GM23248 (cell line): ENCODE results near the gene ARID5B. TPM values are rescaled to one million over a fixed set of nuclear protein-coding genes. Genes with fewer than 3 reads are reported as not detected.

Experiments
- DNase-seq: peaks from one replicate; pipeline ENCODE4 v3.0.0-alpha.2; 2015
- H2AFZ ChIP-seq: fragments of 200-600 bp; sonication (generic); 2 replicates; pipeline ENCODE4 v1.6.1; 2016; ENCODE audit warnings: antibody characterized with exemption
- H3F3A ChIP-seq: fragments of 200-600 bp; sonication (generic); 2 replicates; pipeline ENCODE4 v1.6.1; 2016; ENCODE audit warnings: mild to moderate bottlenecking, antibody characterized with exemption, mixed run types; ENCODE audit not compliant: insufficient read depth
- H3K27ac ChIP-seq: fragments of 200-600 bp; sonication (generic); 2 replicates; pipeline ENCODE4 v1.5.1; 2016; ENCODE audit warnings: mild to moderate bottlenecking
- H3K27me3 ChIP-seq: fragments of 200-600 bp; sonication (generic); replicated peaks from 2 replicates; pipeline ENCODE4 v1.6.1; 2016; ENCODE audit warnings: mild to moderate bottlenecking; ENCODE audit not compliant: insufficient read depth
- H3K36me3 ChIP-seq: fragments of 200-600 bp; sonication (generic); 2 replicates; pipeline ENCODE4 v1.6.1; 2016; ENCODE audit warnings: low read depth, mild to moderate bottlenecking
- H3K4me1 ChIP-seq: fragments of 200-600 bp; sonication (generic); 2 replicates; pipeline ENCODE4 v1.6.1; 2016; ENCODE audit warnings: mild to moderate bottlenecking; ENCODE audit not compliant: insufficient read depth
- H3K4me2 ChIP-seq: fragments of 200-600 bp; sonication (generic); one replicate; pipeline ENCODE4 v1.6.1; 2016; ENCODE audit warnings: mild to moderate bottlenecking; ENCODE audit not compliant: unreplicated experiment
- H3K4me3 ChIP-seq: fragments of 200-600 bp; sonication (generic); 2 replicates; pipeline ENCODE4 v1.5.1; 2016; ENCODE audit warnings: mild to moderate bottlenecking
- H3K79me2 ChIP-seq: fragments of 200-600 bp; sonication (generic); 2 replicates; pipeline ENCODE4 v1.6.1; 2016; ENCODE audit warnings: mild to moderate bottlenecking; ENCODE audit not compliant: insufficient read depth
- H3K9ac ChIP-seq: fragments of 200-600 bp; sonication (generic); 2 replicates; pipeline ENCODE4 v1.6.1; 2016; ENCODE audit warnings: mild to moderate bottlenecking
- H3K9me2 ChIP-seq: fragments of 200-600 bp; sonication (generic); 2 replicates; pipeline ENCODE4 v1.6.1; 2016; ENCODE audit warnings: mixed run types, mild to moderate bottlenecking, moderate library complexity; ENCODE audit not compliant: insufficient read depth
- H3K9me3 ChIP-seq: fragments of 200-600 bp; sonication (generic); one replicate; pipeline ENCODE4 v1.6.1; 2017; ENCODE audit warnings: low read depth
- H4K20me1 ChIP-seq: fragments of 200-600 bp; sonication (generic); 2 replicates; pipeline ENCODE4 v1.6.0; 2016; ENCODE audit not compliant: insufficient read depth
- EZH2 ChIP-seq: fragments of 200-600 bp; sonication (generic); IDR thresholded peaks from 2 replicates; pipeline ENCODE4 v1.6.1; 2018; ENCODE audit warnings: antibody characterized with exemption, mild to moderate bottlenecking; ENCODE audit not compliant: insufficient read depth, poor library complexity, severe bottlenecking
- EZH2phosphoT487 ChIP-seq: fragments of 200-600 bp; sonication (generic); IDR thresholded peaks from 2 replicates; pipeline ENCODE4 v1.6.1; 2018; ENCODE audit warnings: antibody characterized with exemption, moderate library complexity, mild to moderate bottlenecking, low read depth; ENCODE audit not compliant: insufficient read depth
- WGBS, 2 experiments: methylation state at CpG; one replicate each; pipeline ENCODE4 v1.1.6; 2015 to 2017; ENCODE audit warnings: low lambda C conversion rate in 2 of 2, low coverage in 1 of 2; ENCODE audit errors: missing lambda C conversion rate in 2 of 2; 5-methylcytosine and 5-hydroxymethylcytosine counted together
- in situ Hi-C: fragments of 300-500 bp; cut with MboI; formaldehyde crosslinking; loops from 2 replicates; pipeline ENCODE4 v1.15.0; 2020
- polyA plus RNA-seq: library from polyadenylated mRNA; unstranded; fragments of >200 nt; fragmentation: Nextera tagmentation; extraction: Ambion mirVana; gene quantifications from 2 replicates; pipeline ENCODE4 v1.2.1, GENCODE V29; 2016
- total RNA-seq: library from RNA; depleted of rRNA; stranded (reverse); fragments of >200 nt; shearing (Covaris generic); gene quantifications from 2 replicates; pipeline ENCODE4 v1.2.3, GENCODE V29; 2014

The ARID5B gene
- total and polyA plus RNA-seq, 2 experiments from 2014 or later: 56.7 to 78.8 TPM

DNA sequence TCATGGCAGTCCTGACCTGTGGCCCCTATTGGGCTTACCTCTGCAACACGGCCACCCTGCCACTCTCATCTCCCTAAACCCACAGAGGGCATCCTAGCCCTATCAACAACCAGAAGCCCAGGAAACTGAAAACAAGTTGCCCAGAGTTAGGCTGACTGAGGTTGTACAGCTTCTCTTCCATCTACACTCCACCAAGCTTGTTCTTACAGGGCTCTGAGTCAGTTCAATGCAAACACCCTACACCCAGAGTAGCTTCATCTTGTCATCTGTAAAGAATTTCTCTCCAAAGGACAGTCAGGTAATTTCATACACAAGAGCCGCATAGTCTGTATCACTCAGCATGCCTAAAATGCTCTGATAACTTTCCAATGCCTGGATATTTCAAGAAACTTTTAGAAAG is 175.4 kb downstream of the ARID5B start:
- peak; percentile 88 for DNase-seq
- WGBS, 2 experiments: 0 to 3% methylated on average over 2 of the region's 2 CpGs
- H4K20me1 ChIP-seq: no peaks in the 10 kb centered on the region
- in situ Hi-C loops: no loop called here
- H3K79me2 ChIP-seq: peaks cover 91% of the 10 kb centered on the region
- peaks cover 53% of the 10 kb centered on the region for H3K36me3 ChIP-seq
- H3K9me3 ChIP-seq: no peaks in the 10 kb centered on the region
- H3K4me1 ChIP-seq: peaks cover 79% of the 10 kb centered on the region
- no peaks in the 10 kb centered on the region for H3K9me2 ChIP-seq
- H3K4me2 ChIP-seq: peak overlapping the region; percentile 50
- H2AFZ ChIP-seq: no peak overlapping the region
- H3K27ac ChIP-seq: peak overlapping the region; percentile 71
- peak overlapping the region; percentile 36; the same call in 1 of the 2 replicates for H3K9ac ChIP-seq
- no peak for TF ChIP-seq EZH2phosphoT487
- no peak for TF ChIP-seq EZH2
- H3K27me3 ChIP-seq: no peaks in the 10 kb centered on the region
- peaks cover 95% of the 10 kb centered on the region for H3F3A ChIP-seq
- peak overlapping the region; percentile 21 for H3K4me3 ChIP-seq

DNA sequence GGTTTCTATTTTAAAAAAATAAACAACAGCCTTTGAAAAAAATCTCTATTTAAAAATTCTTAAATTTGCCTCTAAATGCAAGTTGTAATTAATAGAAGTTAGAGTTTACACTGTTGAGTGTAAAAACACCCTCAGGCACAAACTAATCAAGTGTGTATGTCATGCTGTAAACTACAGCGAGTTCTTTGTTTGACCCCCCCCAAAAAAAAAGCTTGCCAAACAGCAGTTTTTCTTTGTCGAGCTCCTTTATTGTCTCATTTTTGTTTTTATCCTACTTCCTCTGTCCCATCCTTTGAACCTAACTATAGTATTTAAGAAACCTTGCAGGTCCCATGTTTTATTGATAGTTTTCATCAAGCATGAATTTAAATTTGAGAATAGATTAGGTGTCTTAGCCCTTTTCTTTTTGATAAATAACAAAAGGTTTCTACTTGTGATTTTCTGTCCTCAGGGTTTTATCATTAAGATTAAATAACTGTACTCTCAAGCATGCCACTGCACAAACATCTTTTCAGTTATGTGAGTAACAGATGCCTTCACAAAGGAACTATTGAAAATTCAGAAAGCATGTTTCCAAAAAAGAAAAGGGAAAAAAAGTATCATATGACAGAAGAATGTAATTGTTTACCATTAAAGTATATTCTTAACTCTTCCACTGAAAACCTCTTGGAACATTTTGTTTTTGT is 176.0 kb downstream of the ARID5B start:
- Histone ChIP-seq H2AFZ (no peak overlapping the region), H3K4me3 (peak overlapping the region; percentile 21), H3K27ac (peak overlapping the region; percentile 71), H4K20me1 (no peaks in the 10 kb centered on the region), H3K4me2 (peak overlapping the region; percentile 50), H3K79me2 (peaks cover 89% of the 10 kb centered on the region), H3K9me2 (no peaks in the 10 kb centered on the region), H3K36me3 (peaks cover 47% of the 10 kb centered on the region), H3K9me3 (no peaks in the 10 kb centered on the region), H3F3A (peaks cover 95% of the 10 kb centered on the region), H3K27me3 (no peaks in the 10 kb centered on the region), H3K9ac (peak overlapping the region; percentile 36), H3K4me1 (peaks cover 79% of the 10 kb centered on the region)
- TF ChIP-seq EZH2 (no peak), EZH2phosphoT487 (no peak)
- 32 to 37% methylated on average over 2 of the region's 2 CpGs for WGBS, 2 experiments
- in situ Hi-C loops: no loop called here
- no peak for DNase-seq

DNA sequence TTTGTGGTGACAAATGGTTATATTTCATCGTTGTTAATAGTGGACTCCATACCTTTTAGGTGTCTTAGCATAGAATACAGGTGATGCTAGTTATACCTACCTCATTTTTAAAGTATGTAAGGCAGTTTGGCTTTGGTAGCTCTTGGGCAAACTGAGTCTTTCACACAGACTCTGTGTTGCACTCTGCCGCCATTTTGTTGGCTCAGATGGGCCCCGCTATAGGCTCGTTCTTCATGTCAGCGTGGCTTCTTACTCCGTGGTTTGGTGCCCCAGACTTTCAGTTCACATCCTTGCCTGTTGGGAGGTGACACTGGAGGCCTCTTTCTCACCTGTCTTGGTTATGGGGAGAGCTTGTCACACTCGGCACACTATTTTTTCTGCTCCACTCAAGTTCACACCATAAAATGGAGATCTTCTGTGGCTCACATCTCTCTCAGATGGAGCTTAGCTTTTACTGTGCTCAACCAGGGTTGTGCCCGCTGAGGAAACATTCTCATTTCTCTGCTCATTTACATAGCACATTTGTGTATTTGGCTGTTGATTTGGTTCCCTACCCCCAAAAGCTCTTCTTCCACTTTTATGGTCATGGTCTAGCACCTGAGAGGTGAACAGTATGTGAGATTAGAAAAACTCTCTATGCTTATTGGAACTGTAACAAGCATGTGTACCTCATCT is 178.5 kb downstream of the ARID5B start:
- Histone ChIP-seq H3K9me2 (no peaks in the 10 kb centered on the region), H3K4me2 (no peak overlapping the region), H3K9me3 (no peaks in the 10 kb centered on the region), H3F3A (peaks cover 95% of the 10 kb centered on the region), H3K27ac (no peak overlapping the region), H3K4me1 (peaks cover 82% of the 10 kb centered on the region), H3K4me3 (no peak overlapping the region), H3K27me3 (no peaks in the 10 kb centered on the region), H2AFZ (no peak overlapping the region), H3K79me2 (peaks cover 67% of the 10 kb centered on the region), H4K20me1 (no peaks in the 10 kb centered on the region), H3K9ac (no peak overlapping the region), H3K36me3 (peaks cover 28% of the 10 kb centered on the region; the same call in 1 of the 2 replicates)
- TF ChIP-seq EZH2phosphoT487: no peak
- no peak for TF ChIP-seq EZH2
- in situ Hi-C loops: no loop called here
- no peak for DNase-seq
- WGBS, 2 experiments: 95 to 96% methylated on average over 8 of the region's 8 CpGs

DNA sequence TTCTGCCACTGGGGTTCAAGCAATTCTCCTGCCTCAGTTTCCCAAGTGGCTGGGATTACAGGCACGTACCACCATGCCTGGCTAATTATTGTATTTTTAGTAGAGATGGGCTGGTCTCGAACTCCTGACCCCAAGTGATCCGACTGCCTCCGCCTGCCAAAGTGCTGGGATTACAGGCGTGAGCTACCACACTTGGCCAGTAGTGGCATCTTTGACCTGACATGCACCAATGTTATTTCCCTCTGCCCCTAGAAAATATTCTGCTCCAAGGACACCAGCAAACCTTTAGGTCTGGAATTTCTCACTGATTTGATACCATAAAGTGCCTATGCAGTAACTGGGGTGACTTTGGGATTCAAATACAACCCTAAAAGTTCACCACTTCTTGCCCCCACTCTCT is 179.4 kb downstream of the ARID5B start:
- in situ Hi-C loops: no loop called here
- peaks cover 29% of the 10 kb centered on the region for H3K36me3 ChIP-seq
- H3K27ac ChIP-seq: peak overlapping the region; percentile 93
- H3F3A ChIP-seq: peaks cover 95% of the 10 kb centered on the region
- no peaks in the 10 kb centered on the region for H3K27me3 ChIP-seq
- TF ChIP-seq EZH2phosphoT487: no peak
- no peak for TF ChIP-seq EZH2
- H3K4me2 ChIP-seq: no peak overlapping the region
- no peak overlapping the region for H3K4me3 ChIP-seq
- WGBS, 2 experiments: 61 to 73% methylated on average over 4 to 5 of the region's 5 CpGs
- peaks cover 67% of the 10 kb centered on the region for H3K79me2 ChIP-seq
- H3K9me3 ChIP-seq: no peaks in the 10 kb centered on the region
- no peak overlapping the region for H2AFZ ChIP-seq
- H3K9ac ChIP-seq: no peak overlapping the region
- DNase-seq: no peak
- H4K20me1 ChIP-seq: no peaks in the 10 kb centered on the region
- H3K9me2 ChIP-seq: no peaks in the 10 kb centered on the region
- peaks cover 83% of the 10 kb centered on the region for H3K4me1 ChIP-seq
